A549 (cell line): ENCODE measurements around the gene WFIKKN1.
A peak's percentile ranks its signal among the peaks of the same experiment; 100 is the strongest.

ENCODE experiments used
- CTCF ChIP-seq: fragments of >200 bp; sonication (Bioruptor Twin); formaldehyde crosslinking; IDR thresholded peaks from 3 replicates; pipeline ENCODE4 v1.5.1; 2016
- ESRRA ChIP-seq: fragments of 150-350 bp; IDR thresholded peaks from 2 replicates; pipeline ENCODE4 v1.6.1; 2014; ENCODE audit warnings: mild to moderate bottlenecking, low read length, borderline replicate concordance
- HDAC2 ChIP-seq: fragments of 200-600 bp; sonication (generic); IDR thresholded peaks from 2 replicates; pipeline ENCODE4 v1.6.1; 2016
- JUNB ChIP-seq: fragments of >200 bp; sonication (Bioruptor Twin); formaldehyde crosslinking; IDR thresholded peaks from 2 replicates; pipeline ENCODE4 v1.6.1; 2016
- MAFK ChIP-seq: fragments of 450-650 bp; IDR thresholded peaks from 2 replicates; pipeline ENCODE4 v1.6.1; 2014; ENCODE audit not compliant: partially characterized antibody
- POLR2A ChIP-seq: IDR thresholded peaks from 2 replicates; pipeline ENCODE4 v1.6.1; 2012; ENCODE audit warnings: mild to moderate bottlenecking, low read length
- RAD21 ChIP-seq, 2 experiments: fragments of >200 bp in 1 of 2; sonication (Bioruptor Twin) in 1 of 2; formaldehyde crosslinking in 1 of 2; IDR thresholded peaks in 1 of 2; conservative IDR thresholded peaks in 1 of 2; 2 replicates in 1 of 2; 3 replicates in 1 of 2; pipeline ENCODE4 v1.6.1; 2012 to 2018; ENCODE audit warnings: inconsistent platforms in 1 of 2
- RFX5 ChIP-seq: fragments of 450-650 bp; IDR thresholded peaks from 2 replicates; pipeline ENCODE4 v1.7.1; 2014; ENCODE audit warnings: antibody characterized with exemption, mild to moderate bottlenecking, moderate library complexity
- ZFP36 ChIP-seq: fragments of 450-650 bp; IDR thresholded peaks from 2 replicates; pipeline ENCODE4 v1.6.1; 2014; ENCODE audit warnings: borderline replicate concordance; ENCODE audit not compliant: partially characterized antibody
- TF ChIP-seq, protein P1 (sequence below): IDR thresholded peaks from 2 replicates; pipeline ENCODE4 v1.6.1; 2012

DNA sequence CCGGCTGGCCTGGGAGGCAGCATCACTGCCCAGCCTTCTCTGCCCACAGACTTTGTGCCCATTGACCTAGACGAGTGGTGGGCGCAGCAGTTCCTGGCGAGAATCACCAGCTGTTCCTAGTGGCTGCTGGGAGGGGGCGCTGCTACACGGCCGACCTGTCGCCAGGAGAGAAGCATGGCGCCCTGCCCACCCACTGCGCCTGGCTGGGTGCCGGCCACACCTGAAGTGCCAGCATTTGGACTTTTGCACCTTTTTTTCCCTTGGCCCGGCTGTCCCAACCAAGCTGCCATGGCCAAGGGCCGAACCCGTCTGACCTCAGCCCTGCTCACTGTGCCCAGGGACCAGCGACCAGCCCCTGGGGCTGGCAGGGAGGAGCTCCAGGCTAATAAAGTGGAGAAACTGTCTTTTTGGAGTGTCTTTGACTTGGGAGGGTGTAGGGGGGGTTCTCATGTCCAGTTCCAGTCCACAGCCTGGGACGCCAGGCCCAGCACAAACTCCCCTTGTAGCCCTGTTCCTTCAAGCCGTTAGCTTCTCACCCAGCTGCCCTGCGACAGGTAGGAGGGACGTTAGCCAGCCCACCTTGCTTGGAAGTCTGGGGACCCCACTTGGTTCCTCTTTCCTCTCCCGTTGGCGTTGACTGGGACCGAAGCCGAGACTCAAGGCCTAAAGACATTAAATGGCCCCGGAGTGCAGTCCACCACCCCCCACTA lies 17.4 kb downstream of the WFIKKN1 start:
- TF ChIP-seq ESRRA (no peak), CTCF (peak; percentile 38), JUNB (no peak), POLR2A (no peak), HDAC2 (no peak), MAFK (no peak), RFX5 (no peak), RAD21 (conservative IDR thresholded peaks at IDR 0.05 in 1 of 2, IDR thresholded peaks at IDR 0.05 in 1 of 2) (no peak), ZFP36 (no peak)
- TF ChIP-seq, protein P1, sequence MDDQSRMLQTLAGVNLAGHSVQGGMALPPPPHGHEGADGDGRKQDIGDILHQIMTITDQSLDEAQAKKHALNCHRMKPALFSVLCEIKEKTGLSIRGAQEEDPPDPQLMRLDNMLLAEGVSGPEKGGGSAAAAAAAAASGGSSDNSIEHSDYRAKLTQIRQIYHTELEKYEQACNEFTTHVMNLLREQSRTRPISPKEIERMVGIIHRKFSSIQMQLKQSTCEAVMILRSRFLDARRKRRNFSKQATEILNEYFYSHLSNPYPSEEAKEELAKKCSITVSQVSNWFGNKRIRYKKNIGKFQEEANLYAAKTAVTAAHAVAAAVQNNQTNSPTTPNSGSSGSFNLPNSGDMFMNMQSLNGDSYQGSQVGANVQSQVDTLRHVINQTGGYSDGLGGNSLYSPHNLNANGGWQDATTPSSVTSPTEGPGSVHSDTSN, result no peak
